ENCODE data around the gene MCCC2. TPM values are rescaled to one million over a fixed set of nuclear protein-coding genes. Genes with fewer than 3 reads are reported as not detected.

MCCC2 gene
- total and polyA plus RNA-seq, 2 of the 4 experiments (the other 2 are of a cell fraction) = 18.0 to 22.0 TPM

GRCh38 chr5:71666321-71666720 lies 79.2 kb downstream of the MCCC2 start:
- Histone ChIP-seq H2BK120ac (ENCODE audit: low read depth, low read length) (no peak overlapping the region), H4K8ac (ENCODE audit: low read depth in 2 of 2, low read length in 2 of 2) (no peak overlapping the region), H2BK15ac (ENCODE audit: low read depth, low read length) (no peak overlapping the region), H3K56ac (ENCODE audit: extremely low read depth, insufficient read depth, low read length) (no peak overlapping the region), H3K9me1 (ENCODE audit: insufficient read depth, low read length) (no peaks in the 10 kb centered on the region), H2AK9ac (replicated peaks; ENCODE audit: low read depth, low read length, poor library complexity) (no peak overlapping the region), H2AFZ (replicated peaks; ENCODE audit: low read length, poor library complexity) (no peak overlapping the region), H3K14ac (replicated peaks; ENCODE audit: low read depth, low read length) (no peak overlapping the region), H3K4me1 (ENCODE audit: control insufficient read depth, insufficient read depth, low read length) (no peaks in the 10 kb centered on the region), H4K20me1 (ENCODE audit: insufficient read depth, low read length) (no peaks in the 10 kb centered on the region), H4K5ac (ENCODE audit: low read depth, low read length) (no peak overlapping the region), H3K18ac (ENCODE audit: low read depth, low read length) (no peak overlapping the region), H3K23ac (ENCODE audit: low read depth, low read length) (no peak overlapping the region), H3K79me1 (ENCODE audit: low read depth in 1 of 2, low read length in 2 of 2) (no peaks in the 10 kb centered on the region), H2BK5ac (ENCODE audit: low read depth, low read length, poor library complexity, severe bottlenecking) (no peak overlapping the region), H3K9me3 (ENCODE audit: control insufficient read depth, insufficient read depth, low read length) (no peaks in the 10 kb centered on the region), H2AK5ac (ENCODE audit: low read depth, low read length) (no peak overlapping the region), H4K91ac (ENCODE audit: insufficient read depth, low read depth, low read length) (no peak overlapping the region), H3K9ac (ENCODE audit: low read depth, low read length) (no peak overlapping the region), H3K27ac (ENCODE audit: insufficient read depth, low read length) (no peak overlapping the region), H3K27me3 (ENCODE audit: control insufficient read depth, insufficient read depth, low read length) (peaks cover 5% of the 10 kb centered on the region), H3K4me2 (ENCODE audit: low read depth, low read length) (no peak overlapping the region), H3K4ac (ENCODE audit: low read depth, low read length) (no peak overlapping the region), H3K36me3 (ENCODE audit: control insufficient read depth, insufficient read depth, low read length) (no peaks in the 10 kb centered on the region), H2BK20ac (ENCODE audit: low read depth, low read length) (no peak overlapping the region), H3K4me3 (ENCODE audit: insufficient read depth, low read depth, low read length) (no peak overlapping the region)
- DNase-seq (no peak), ATAC-seq (ENCODE audit: low read depth) (no peak)
- no peak for TF ChIP-seq FOS (IDR thresholded peaks at IDR 0.05; ENCODE audit: low read depth, low read length)
- no peak for TF ChIP-seq MAZ (IDR thresholded peaks at IDR 0.05; ENCODE audit: borderline replicate concordance, low read depth, low read length)
- TF ChIP-seq, protein P1, sequence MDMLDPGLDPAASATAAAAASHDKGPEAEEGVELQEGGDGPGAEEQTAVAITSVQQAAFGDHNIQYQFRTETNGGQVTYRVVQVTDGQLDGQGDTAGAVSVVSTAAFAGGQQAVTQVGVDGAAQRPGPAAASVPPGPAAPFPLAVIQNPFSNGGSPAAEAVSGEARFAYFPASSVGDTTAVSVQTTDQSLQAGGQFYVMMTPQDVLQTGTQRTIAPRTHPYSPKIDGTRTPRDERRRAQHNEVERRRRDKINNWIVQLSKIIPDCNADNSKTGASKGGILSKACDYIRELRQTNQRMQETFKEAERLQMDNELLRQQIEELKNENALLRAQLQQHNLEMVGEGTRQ (IDR thresholded peaks at IDR 0.05; ENCODE audit: low read depth, low read length) = no peak
- TF ChIP-seq CEBPB (IDR thresholded peaks at IDR 0.05; ENCODE audit: low read depth, low read length) = no peak
- TF ChIP-seq NFE2L2 (IDR thresholded peaks at IDR 0.05; ENCODE audit: low read depth, low read length) = no peak
- TF ChIP-seq MXI1 (IDR thresholded peaks at IDR 0.05; ENCODE audit: borderline replicate concordance, low read depth, low read length) = no peak
- TF ChIP-seq SMC3 (IDR thresholded peaks at IDR 0.05; ENCODE audit: low read depth, low read length) = no peak
- TF ChIP-seq, protein P2, sequence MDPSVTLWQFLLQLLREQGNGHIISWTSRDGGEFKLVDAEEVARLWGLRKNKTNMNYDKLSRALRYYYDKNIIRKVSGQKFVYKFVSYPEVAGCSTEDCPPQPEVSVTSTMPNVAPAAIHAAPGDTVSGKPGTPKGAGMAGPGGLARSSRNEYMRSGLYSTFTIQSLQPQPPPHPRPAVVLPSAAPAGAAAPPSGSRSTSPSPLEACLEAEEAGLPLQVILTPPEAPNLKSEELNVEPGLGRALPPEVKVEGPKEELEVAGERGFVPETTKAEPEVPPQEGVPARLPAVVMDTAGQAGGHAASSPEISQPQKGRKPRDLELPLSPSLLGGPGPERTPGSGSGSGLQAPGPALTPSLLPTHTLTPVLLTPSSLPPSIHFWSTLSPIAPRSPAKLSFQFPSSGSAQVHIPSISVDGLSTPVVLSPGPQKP (IDR thresholded peaks at IDR 0.05; ENCODE audit: borderline replicate concordance, low read depth, low read length) = no peak
- TF ChIP-seq RFX5 (IDR thresholded peaks at IDR 0.05; ENCODE audit: low read depth, low read length) = no peak
- no peak for TF ChIP-seq RCOR1 (IDR thresholded peaks at IDR 0.05; ENCODE audit: insufficient replicate concordance, low read length)
- TF ChIP-seq BHLHE40 (IDR thresholded peaks at IDR 0.05; ENCODE audit: low read depth, low read length) = no peak
- TF ChIP-seq POLR2A (IDR thresholded peaks at IDR 0.05; ENCODE audit: low read depth, low read length) = no peak
- POLR2A ChIA-PET (ENCODE audit: unreplicated experiment) = no interaction called here
- dilution Hi-C loops (cut with HindIII; ENCODE audit: low sequenced_read_pairs, unreplicated experiment) (no loop called here), intact Hi-C loops (cut with micrococcal nuclease) (no loop called here), in situ Hi-C loops (cut with MboI; ENCODE audit: low sequenced_read_pairs) (loop anchor here (25.0 kb wide), 1 partner anchor 96 kb away; no protein-coding TSS in a partner anchor)
- WGBS, 2 experiments (ENCODE audit: extremely low coverage in 2 of 2, insufficient read length in 1 of 2) = no CpG with 5 or more reads among the region's 2 CpGs
- BruUV-seq (replicated peaks) = no TSS peak
- CTCF ChIA-PET = no interaction called here

Measured in IMR-90 (cell line).